Pulmonary artery endothelial cell (primary cell): ENCODE results near the gene C4orf50. TPM values are rescaled to one million over a fixed set of nuclear protein-coding genes. Genes with fewer than 3 reads are reported as not detected.

Source experiments
- DNase-seq: peaks from one replicate; pipeline ENCODE4 v3.0.0-alpha.2; 2011; ENCODE audit warnings: low read depth, low spot score
- total RNA-seq: library from RNA; depleted of rRNA; stranded (reverse); fragments of >200 nt; gene quantifications from 2 replicates; pipeline ENCODE4 v1.2.3, GENCODE V29; 2014

Gene C4orf50
- total RNA-seq, 1 donor from 2014 or later, result not detected

DNA sequence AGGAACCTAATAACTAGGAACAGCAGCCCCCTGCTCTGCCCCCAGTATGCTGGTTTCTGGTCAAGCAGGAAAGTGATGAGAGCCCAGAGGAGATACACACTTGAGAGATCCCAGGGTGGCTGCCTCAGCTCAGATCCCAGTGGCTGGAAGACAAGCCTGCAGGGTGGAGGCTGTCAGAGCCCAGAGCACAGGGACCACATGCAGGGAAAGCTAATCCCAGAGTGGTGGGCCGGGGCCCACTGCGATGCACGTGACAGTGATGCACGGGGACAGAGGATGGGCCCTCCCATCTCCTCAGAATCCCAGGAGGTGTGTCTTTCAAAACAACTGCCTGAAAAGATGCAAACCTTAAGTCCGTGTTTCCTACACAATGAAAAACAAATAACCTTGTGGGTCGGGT, 96.2 kb downstream of the C4orf50 start:
- no peak for DNase-seq

DNA sequence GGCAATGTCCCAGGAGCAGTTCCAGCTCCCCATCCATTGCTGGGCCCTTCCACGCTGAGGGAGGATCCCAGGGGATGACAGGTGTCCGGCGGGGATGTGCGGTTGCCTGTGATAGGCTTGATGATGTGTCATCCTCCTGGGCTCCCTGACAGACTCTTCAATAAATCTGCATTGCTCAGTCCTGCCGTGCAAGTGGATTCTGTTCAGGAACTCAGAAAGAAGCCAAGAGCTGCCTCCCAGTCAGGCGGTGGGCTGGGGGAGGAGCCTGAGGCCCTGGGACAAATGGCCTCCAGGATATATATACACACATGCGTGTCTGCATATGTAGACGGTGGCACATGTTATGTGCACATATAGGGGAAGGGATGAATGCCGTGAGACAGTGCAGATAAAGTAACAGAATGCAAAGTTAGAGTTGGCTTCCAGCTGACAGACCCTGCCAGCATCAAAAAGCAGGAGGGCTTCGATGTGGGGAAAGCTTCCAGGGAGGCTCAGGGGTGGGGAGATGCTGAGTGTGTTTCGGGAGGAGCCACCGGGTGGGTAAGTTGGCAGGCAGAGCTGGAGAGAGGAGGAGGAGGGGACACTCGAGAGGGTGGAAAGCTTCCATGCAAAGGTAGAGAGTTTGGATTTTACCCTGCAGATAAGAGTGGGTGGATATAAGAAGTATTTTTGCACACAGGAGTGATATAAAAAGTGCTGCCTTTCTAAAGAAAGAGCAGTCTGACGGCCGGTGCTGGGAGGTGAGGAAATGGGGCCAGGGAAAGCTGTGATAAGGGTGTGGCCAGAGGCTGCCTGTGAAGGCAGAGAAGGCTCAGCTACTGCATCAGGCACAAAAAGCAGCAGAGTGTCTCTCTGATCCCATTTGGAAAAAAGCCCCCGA, 96.9 kb downstream of the C4orf50 start:
- no peak for DNase-seq

GRCh38 chr4:5919571-5919970, 98.7 kb downstream of the C4orf50 start:
- DNase-seq, result no peak

GRCh38 chr4:5919044-5919443, 99.2 kb downstream of the C4orf50 start:
- no peak for DNase-seq

- no peak for DNase-seq
Measured at GRCh38 chr4:5918331-5918985, 99.8 kb downstream of the C4orf50 start.

GRCh38 chr4:5917672-5918071, 100.6 kb downstream of the C4orf50 start:
- DNase-seq, result no peak

DNA sequence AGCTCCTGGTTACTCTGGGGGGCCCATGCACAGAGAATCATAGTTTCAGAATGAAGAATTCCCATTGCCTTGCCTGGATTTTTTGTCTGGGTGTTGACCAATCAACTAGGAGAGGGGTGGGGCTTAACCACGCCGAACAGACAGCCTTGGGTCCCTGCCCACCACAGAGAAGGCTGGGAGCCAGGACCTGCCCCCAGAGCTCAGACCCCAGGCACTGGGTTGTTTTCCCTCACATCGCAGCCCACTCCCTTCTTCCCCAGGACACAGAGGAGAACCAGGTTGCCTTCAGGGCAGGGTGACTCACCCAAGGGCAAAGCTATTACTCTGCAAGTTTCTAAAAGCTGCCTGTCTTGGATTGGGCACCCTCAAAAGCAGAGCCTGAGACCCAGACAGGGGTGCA, 102.0 kb downstream of the C4orf50 start:
- no peak for DNase-seq

DNA sequence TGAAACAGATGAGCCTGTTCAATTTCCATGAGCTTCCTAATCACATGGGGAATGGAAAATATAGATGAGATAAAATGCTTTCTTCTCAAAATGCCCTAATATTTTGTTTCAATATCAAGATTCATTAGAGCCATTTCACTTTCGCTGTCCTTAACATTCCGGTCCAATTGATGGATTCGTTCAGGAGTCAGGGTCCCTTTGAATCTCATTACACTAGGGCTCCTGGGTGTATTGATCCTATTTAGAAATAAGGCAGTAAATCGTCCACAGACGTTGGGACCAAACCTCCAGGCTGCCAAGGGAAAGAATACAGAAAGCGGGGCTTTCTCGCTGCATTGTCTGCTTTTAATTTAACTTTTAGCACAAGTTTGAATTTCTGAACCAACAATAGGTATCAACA, 104.8 kb downstream of the C4orf50 start:
- no peak for DNase-seq

- no peak for DNase-seq
Measured at GRCh38 chr4:5912614-5913019, 105.6 kb downstream of the C4orf50 start.

GRCh38 chr4:5908876-5909427, 109.3 kb downstream of the C4orf50 start:
- no peak for DNase-seq

GRCh38 chr4:5906191-5906590, 112.0 kb downstream of the C4orf50 start:
- DNase-seq, result no peak

DNA sequence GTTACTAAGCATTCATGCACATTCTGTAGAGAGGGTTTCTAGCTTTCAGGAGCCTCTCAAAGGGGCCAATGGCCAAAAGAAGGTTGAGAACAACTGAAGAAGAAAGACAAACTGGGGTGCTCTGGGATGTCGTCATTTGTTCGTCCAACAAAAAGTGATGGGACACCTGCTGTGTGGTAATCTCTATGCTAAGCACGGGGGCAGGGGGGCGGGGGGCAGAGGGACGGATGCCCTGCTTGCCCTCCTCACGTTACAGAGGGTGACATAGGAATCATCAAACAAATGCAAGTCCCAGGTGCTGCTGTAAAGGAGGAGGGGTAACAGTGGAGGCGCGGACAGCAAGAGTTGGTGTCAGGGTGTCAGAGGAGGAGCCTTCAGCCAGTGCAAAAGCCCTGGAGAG, 112.5 kb downstream of the C4orf50 start:
- no peak for DNase-seq

- DNase-seq, result no peak
Measured at GRCh38 chr4:5900844-5901243, 117.4 kb downstream of the C4orf50 start.

DNA sequence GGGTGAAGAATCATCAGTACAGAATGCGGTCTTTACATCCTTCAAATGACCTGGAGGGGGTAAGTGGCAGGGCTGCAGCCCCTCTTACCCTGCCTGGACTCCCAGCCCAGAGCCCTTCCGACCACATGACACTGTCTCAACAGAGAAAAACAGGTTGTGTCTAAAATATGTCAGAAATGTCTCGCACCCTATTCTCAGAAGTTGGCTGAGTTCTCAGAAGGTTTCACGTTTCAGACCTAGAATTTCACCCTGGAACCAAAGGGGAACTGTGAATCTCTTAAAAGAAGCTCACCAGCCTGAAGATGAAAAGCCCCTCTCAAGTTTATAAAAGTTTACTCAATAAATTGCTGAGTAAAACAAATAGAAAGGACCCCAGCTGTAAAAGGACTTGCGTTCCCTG, 118.3 kb downstream of the C4orf50 start:
- no peak for DNase-seq

GRCh38 chr4:5899396-5899795, 118.8 kb downstream of the C4orf50 start:
- DNase-seq, result no peak

GRCh38 chr4:5897674-5898073, 120.6 kb downstream of the C4orf50 start:
- no peak for DNase-seq

GRCh38 chr4:5895287-5895686, 122.9 kb downstream of the C4orf50 start:
- no peak for DNase-seq

- DNase-seq, result no peak
Measured at GRCh38 chr4:5894266-5894665, 124.0 kb downstream of the C4orf50 start.

DNA sequence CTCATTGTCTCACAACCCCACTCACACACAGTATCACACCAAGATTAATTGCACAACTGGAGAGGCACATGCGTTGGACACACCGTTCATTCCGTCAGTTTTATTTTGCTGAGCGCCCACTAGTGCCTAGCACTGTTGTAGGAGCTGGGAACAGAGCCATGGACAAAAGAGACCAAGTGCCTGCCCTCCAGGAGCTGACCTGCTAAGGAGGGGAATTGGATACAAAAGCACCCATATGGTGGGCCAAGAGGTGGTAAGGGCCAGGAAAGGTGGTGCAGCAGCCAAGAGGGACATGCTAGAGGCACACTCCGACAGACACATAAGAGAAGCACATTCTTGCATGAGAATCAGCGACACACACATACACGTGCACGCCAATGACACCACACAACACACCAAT, 124.6 kb downstream of the C4orf50 start:
- no peak for DNase-seq

- no peak for DNase-seq
Measured at GRCh38 chr4:5893004-5893580, 125.1 kb downstream of the C4orf50 start, which contains the start of gene CRMP1. CRMP1 (minus strand) TSS chr4:5893086; CDS start chr4:5892969, 117 bp downstream.

GRCh38 chr4:5892323-5893003, 125.8 kb downstream of the C4orf50 start:
- no peak for DNase-seq
